Activated T-cell treated with anti-CD3 and anti-CD28 coated beads, Interleukin-2, amount 50 U/mL, for 72 hours (primary cell): ENCODE data around the gene THSD8. TPM values are rescaled to one million over a fixed set of nuclear protein-coding genes. Genes with fewer than 3 reads are reported as not detected.
A peak's percentile ranks its signal among the peaks of the same experiment; 100 is the strongest.

Source experiments
- ATAC-seq, 2 donors: fragments of 150-1000 bp; cut with Tn5 transposase; replicated peaks in 1 of 2; 2 replicates each; pipeline ENCODE4 v1.10.0; 2021; ENCODE audit warnings: moderate library complexity in 2 of 2, mild to moderate bottlenecking in 1 of 2
- DNase-seq, 2 donors: peaks; one replicate each; pipeline ENCODE4 v3.0.0; 2021 to 2022; ENCODE audit warnings: mixed read lengths in 1 of 2
- H3K27ac Mint-ChIP-seq: one replicate; pipeline ENCODE4 v1.8.0; 2022; ENCODE audit warnings: mild to moderate bottlenecking, moderate library complexity, mixed read lengths
- H3K27me3 Mint-ChIP-seq: one replicate; pipeline ENCODE4 v1.8.0; 2022; ENCODE audit warnings: low read depth, mixed read lengths
- H3K36me3 Mint-ChIP-seq, 2 donors: one replicate each; pipeline ENCODE4 v1.8.0; 2022; ENCODE audit warnings: mixed read lengths in 2 of 2, mild to moderate bottlenecking in 1 of 2; ENCODE audit not compliant: insufficient read depth in 2 of 2
- H3K4me1 Mint-ChIP-seq: one replicate; pipeline ENCODE4 v1.8.0; 2022; ENCODE audit warnings: low read depth, mixed read lengths
- H3K4me3 Mint-ChIP-seq, 2 donors: one replicate each; pipeline ENCODE4 v1.8.0; 2022; ENCODE audit warnings: mild to moderate bottlenecking in 2 of 2, mixed read lengths in 2 of 2, moderate library complexity in 2 of 2
- H3K9me3 Mint-ChIP-seq, 2 donors: one replicate each; pipeline ENCODE4 v1.8.0; 2022; ENCODE audit warnings: mixed read lengths in 2 of 2
- total RNA-seq, 2 donors: library from RNA; stranded (reverse); gene quantifications; one replicate each; pipeline ENCODE4 v1.2.3, GENCODE V29; 2022

Gene THSD8
- total RNA-seq, 2 donors from 2014 or later, result 23.7 to 27.1 TPM

- no peaks in the 10 kb centered on the region for H3K9me3 Mint-ChIP-seq
- ATAC-seq (peak; percentile 15 to 17), DNase-seq (peak; percentile 44 to 51)
- H3K27me3 Mint-ChIP-seq, result peaks cover 79% of the 10 kb centered on the region
- no peak overlapping the region for H3K27ac Mint-ChIP-seq
- H3K4me3 Mint-ChIP-seq, result peak overlapping the region; percentile 46 to 64
- no peaks in the 10 kb centered on the region for H3K36me3 Mint-ChIP-seq
- peaks cover 41% of the 10 kb centered on the region for H3K4me1 Mint-ChIP-seq
Observed at GRCh38 chr19:12833738-12834565, 32.1 kb downstream of the THSD8 start.

DNA sequence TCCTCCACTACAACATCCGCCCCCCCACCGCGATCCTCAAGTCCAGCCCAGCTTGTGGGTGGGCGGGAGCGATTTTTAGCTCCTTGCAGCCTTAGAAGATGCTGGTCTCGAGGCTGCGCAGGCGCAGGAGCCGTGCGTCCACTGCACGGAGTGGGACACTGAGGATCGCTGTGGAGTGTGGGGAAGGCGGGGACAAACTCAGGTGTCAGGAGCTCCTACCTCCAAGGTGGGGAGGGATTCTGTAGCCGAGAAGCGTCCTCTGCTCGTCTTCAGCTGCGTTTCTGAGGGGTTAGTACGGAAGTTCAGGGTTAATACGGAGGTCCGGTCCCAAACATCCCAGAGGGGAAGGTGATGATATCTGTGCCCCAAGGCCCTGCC is 32.7 kb downstream of the THSD8 start, which contains the start of gene RTBDN:
RTBDN (minus strand) TSS at position 14 of the 378 bp plus-strand sequence. CDS start 4,600 bp downstream, outside the sequence.
- Mint-ChIP-seq H3K27me3 (peaks cover 85% of the 10 kb centered on the region), H3K27ac (no peak within 1 kb of the TSS), H3K9me3 (no peaks in the 10 kb centered on the region), H3K36me3 (peaks cover 0 to 5% of the 10 kb centered on the region in 2 donors), H3K4me3 (peak within 1 kb of the TSS; percentile 47 to 64), H3K4me1 (peaks cover 47% of the 10 kb centered on the region)
- DNase-seq, result peak in 1 of 2 donors; percentile 12
- ATAC-seq, result no peak

- no peak overlapping the region for H3K27ac Mint-ChIP-seq
- H3K27me3 Mint-ChIP-seq, result peaks cover 85% of the 10 kb centered on the region
- H3K9me3 Mint-ChIP-seq, result no peaks in the 10 kb centered on the region
- DNase-seq (peak; percentile 47 to 48), ATAC-seq (no peak)
- peaks cover 51% of the 10 kb centered on the region for H3K4me1 Mint-ChIP-seq
- H3K36me3 Mint-ChIP-seq, result peaks cover 0 to 5% of the 10 kb centered on the region in 2 donors
- peak overlapping the region in 1 of 2 donors; percentile 64 for H3K4me3 Mint-ChIP-seq
Observed at GRCh38 chr19:12834976-12835757, 33.3 kb downstream of the THSD8 start.

- no peak for ATAC-seq
- Mint-ChIP-seq H3K9me3 (no peaks in the 10 kb centered on the region), H3K36me3 (peaks cover 0 to 5% of the 10 kb centered on the region in 2 donors), H3K4me1 (peaks cover 64% of the 10 kb centered on the region), H3K27me3 (peaks cover 85% of the 10 kb centered on the region), H3K4me3 (peak overlapping the region in 1 of 2 donors; percentile 20), H3K27ac (no peak overlapping the region)
- DNase-seq, result no peak
Observed at GRCh38 chr19:12836529-12836863, 34.6 kb downstream of the THSD8 start.

DNA sequence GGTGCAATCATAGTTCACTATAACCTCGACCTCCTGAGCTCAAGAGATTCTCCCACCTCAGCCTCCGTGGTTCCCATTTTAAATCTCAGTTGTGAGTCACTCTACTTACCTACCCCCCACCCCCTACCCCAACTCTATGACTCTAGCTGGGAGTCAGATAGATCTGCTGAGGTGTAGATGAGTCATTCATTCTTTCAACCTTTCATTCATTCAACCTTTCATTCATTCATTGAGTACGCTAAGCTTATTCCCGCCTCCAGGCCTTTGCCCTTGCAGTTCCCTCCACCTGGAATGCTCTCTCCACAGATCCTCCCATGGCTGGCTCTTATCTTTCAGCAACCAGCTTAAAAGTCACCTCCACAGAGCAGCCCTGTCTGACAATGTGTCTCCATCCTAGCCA is 35.4 kb downstream of the THSD8 start:
- ATAC-seq (peak; percentile 27 to 46), DNase-seq (peak; percentile 18 to 47)
- peak overlapping the region; percentile 10 to 59 for H3K4me3 Mint-ChIP-seq
- no peaks in the 10 kb centered on the region for H3K9me3 Mint-ChIP-seq
- H3K27ac Mint-ChIP-seq, result no peak overlapping the region
- peaks cover 0 to 5% of the 10 kb centered on the region in 2 donors for H3K36me3 Mint-ChIP-seq
- H3K4me1 Mint-ChIP-seq, result peaks cover 65% of the 10 kb centered on the region
- peaks cover 85% of the 10 kb centered on the region for H3K27me3 Mint-ChIP-seq

DNA sequence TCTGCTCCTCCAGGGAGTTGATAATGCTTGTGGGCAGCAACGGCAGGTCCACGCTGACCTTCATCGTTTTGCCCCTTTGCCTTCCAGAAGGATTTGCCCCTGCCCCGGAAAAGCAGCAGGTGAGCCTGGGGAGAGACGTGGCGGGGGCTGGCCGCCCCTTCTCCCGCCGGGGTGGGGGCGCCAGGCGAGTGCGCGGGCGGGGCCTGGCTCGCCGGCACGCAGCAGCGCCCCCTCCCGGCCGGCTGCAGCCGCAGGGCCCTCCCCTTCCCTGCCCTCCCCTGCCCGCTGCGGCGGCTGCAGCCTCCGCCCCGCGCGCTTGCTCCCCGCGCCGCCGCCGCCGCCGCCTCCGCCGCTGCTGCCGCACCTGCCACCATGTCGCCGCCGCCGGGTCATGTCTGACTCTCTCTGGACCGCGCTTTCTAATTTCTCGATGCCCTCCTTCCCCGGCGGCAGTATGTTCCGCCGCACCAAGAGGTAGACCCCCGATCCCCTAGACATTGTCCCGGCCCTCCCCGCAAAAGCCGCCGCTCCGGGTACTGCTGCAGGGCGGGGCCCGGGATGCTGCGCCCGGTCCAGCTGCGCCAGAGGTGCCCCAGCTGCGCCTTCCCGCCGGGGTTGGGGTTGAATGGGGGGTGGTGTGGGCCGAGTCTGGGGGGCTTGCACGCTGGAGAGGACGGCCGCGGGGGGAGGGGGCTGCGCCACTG is 36.5 kb downstream of the THSD8 start, which contains the start of gene MAST1:
MAST1 (plus strand) TSS at position 334 of the 704 bp plus-strand sequence; CDS start at position 392, 58 bp downstream.
- H3K9me3 Mint-ChIP-seq, result no peaks in the 10 kb centered on the region
- H3K4me3 Mint-ChIP-seq, result peak within 1 kb of the TSS; percentile 67 to 78
- peaks cover 82% of the 10 kb centered on the region for H3K27me3 Mint-ChIP-seq
- peaks cover 56% of the 10 kb centered on the region for H3K4me1 Mint-ChIP-seq
- DNase-seq (peak; percentile 76 to 79), ATAC-seq (peak; percentile 73 to 75)
- no peak within 1 kb of the TSS for H3K27ac Mint-ChIP-seq
- peaks cover 0 to 5% of the 10 kb centered on the region in 2 donors for H3K36me3 Mint-ChIP-seq

DNA sequence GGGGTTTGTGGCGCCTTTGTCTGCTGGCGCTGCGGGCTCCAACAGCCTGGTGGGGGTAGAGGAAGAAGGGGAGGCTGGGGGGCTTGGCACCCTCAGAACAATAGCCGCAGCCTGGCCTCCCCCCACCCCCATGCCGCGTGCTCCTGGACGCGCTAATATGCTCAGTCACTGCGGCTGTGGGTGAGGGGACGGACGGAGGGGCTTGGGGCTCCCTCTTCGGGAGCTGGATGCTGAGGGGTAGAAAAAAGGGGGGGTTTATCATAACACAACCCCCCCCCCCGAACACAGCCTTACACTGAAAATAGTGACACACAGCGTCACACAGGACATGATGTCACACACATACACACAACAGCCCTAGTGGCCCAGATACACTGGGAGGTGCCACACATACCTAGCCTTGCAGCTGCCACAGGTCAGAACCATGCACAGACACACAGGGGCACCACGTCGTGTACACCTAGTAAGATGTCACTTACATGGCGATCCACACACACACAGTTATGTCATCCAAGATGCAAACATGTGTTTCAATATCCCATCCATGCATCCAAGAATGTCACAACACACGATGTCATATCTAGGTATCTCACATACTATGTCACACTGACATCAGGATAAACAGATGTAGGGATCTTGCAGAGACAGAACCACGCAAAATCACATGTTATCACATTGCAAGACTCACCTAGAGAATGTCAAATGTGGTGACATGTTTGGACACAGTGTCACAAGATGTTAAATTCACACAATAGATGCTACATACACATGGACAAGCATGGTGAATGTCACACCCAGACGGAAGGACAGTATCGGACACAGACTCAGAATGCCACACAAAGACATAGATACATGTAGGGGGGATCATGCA is 37.3 kb downstream of the THSD8 start:
- Mint-ChIP-seq H3K36me3 (peaks cover 0 to 5% of the 10 kb centered on the region in 2 donors), H3K9me3 (no peaks in the 10 kb centered on the region), H3K4me1 (peaks cover 58% of the 10 kb centered on the region), H3K27ac (no peak overlapping the region), H3K27me3 (peaks cover 84% of the 10 kb centered on the region), H3K4me3 (peak overlapping the region; percentile 67 to 78)
- ATAC-seq, result peak; percentile 32 to 56
- DNase-seq, result peak; percentile 27 to 33

- peak overlapping the region; percentile 29 to 78 for H3K4me3 Mint-ChIP-seq
- H3K27ac Mint-ChIP-seq, result no peak overlapping the region
Observed at GRCh38 chr19:12840091-12841079, 38.5 kb downstream of the THSD8 start.

DNA sequence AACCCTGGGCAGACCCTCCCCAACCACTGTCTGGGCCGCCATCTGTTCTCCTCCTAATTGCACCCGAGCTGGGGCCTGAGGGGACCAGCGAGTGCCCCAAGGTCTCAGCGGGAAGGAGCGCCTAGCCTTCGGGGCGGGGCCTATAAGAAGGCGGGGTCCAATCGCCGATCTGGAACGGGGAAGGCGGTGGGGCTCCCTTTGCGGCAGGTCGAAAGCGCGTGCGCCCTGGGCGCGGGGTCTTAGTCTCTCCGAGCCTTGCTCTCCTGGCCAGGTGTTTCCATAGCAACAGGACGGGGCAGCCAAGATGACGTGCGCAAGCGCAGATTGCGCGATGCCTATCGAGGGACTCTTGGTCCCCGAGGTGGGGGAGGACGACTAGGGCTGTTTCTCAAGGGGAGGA is 39.2 kb downstream of the THSD8 start:
- peak in 1 of 2 donors; percentile 9 for ATAC-seq
- Mint-ChIP-seq H3K4me1 (peaks cover 54% of the 10 kb centered on the region), H3K27ac (no peak overlapping the region), H3K36me3 (peaks cover 0 to 5% of the 10 kb centered on the region in 2 donors), H3K9me3 (no peaks in the 10 kb centered on the region), H3K4me3 (peak overlapping the region; percentile 58 to 78), H3K27me3 (peaks cover 77% of the 10 kb centered on the region)
- peak; percentile 27 to 51 for DNase-seq

More at GRCh38 chr19:12840091-12841079, 38.5 kb downstream of the THSD8 start:
- Mint-ChIP-seq H3K4me1 (peaks cover 54% of the 10 kb centered on the region), H3K27me3 (peaks cover 82% of the 10 kb centered on the region), H3K9me3 (no peaks in the 10 kb centered on the region), H3K36me3 (peaks cover 0 to 5% of the 10 kb centered on the region in 2 donors)
- DNase-seq (peak; percentile 74 to 75), ATAC-seq (peak; percentile 20 to 37)

DNA sequence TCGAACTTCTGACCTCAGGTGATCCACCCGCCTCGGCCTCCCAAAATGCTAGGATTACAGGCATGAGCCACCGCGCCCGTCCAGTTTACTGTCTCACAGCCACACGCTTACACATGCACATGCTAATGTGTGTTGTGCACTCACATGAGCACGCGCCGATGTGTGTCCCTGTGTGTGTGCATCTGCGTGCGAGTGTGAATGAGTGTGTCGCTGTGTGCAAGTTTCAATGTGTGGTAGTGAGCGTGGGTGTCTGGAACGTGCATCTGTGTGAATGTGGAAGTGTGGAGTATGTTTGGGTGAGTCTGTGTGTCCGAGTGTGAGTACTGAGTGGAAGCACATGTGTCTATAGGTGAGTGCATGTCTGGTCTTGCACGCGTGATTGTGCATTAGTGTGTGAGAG is 40.6 kb downstream of the THSD8 start:
- no peak for ATAC-seq
- Mint-ChIP-seq H3K27me3 (peaks cover 73% of the 10 kb centered on the region), H3K4me1 (peaks cover 44% of the 10 kb centered on the region)

GRCh38 chr19:12843328-12843727 is 41.5 kb downstream of the THSD8 start:
- no peaks in the 10 kb centered on the region for H3K9me3 Mint-ChIP-seq
- H3K27ac Mint-ChIP-seq, result no peak overlapping the region
- H3K4me3 Mint-ChIP-seq, result no peak overlapping the region
- H3K4me1 Mint-ChIP-seq, result peaks cover 43% of the 10 kb centered on the region
- DNase-seq, result no peak
- peaks cover 0 to 5% of the 10 kb centered on the region in 2 donors for H3K36me3 Mint-ChIP-seq
- peaks cover 68% of the 10 kb centered on the region for H3K27me3 Mint-ChIP-seq
- no peak for ATAC-seq

More for the DNA sequence above, 40.6 kb downstream of the THSD8 start:
- Mint-ChIP-seq H3K27ac (no peak overlapping the region), H3K36me3 (peaks cover 0 to 5% of the 10 kb centered on the region in 2 donors), H3K4me3 (no peak overlapping the region), H3K9me3 (no peaks in the 10 kb centered on the region)
- DNase-seq, result no peak
